ENCODE data around the gene MIEF2. TPM values are rescaled to one million over a fixed set of nuclear protein-coding genes. Genes with fewer than 3 reads are reported as not detected.

Gene MIEF2
- total and polyA plus RNA-seq, 7 donors, result 8.1 to 28.4 (median 18.4) TPM

DNA sequence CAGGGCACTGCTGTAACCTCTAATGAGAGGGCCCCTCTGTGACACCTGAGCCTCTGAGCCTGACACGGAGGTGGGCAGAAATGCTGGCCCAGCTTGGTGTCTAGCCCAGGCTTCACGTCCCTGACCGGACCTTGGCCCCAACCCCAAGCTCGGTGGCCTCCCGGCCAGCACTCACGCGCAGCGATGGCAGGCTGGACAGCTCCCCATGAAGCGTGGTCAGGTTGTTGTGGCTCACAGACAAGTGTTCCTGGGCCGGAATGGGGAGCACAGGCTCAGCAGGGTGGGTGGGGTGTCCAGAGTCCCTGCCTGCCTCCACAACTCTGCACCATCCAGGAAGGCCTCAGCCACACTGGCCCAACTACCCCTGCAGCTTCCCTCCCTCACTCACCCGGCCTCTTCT is 4.1 kb upstream of the MIEF2 start:
- 32 to 38% (median 35%) methylated on average over 11 of the region's 11 CpGs for WGBS, 3 donors
- no peak for DNase-seq

DNA sequence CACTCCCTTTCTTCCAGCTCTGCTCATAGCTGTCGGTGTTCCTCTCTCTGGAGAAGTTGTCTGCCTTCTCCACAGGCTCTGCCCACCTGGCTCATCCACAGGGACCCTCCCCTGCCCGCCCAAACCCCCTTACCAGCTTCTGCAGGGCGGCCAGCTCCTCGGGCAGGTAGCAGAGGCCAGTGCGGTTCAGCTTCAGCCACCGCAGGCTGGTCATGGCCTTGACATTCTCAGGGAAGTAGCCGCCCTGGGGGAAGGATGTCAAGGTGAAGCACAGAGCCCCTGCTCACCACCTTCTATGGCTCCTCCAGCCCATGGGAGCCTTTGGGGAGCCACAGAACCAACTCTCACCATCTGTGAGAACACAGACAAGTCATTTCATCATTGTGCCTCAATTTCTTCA is 3.7 kb upstream of the MIEF2 start:
- peak overlapping the region; percentile 100 for H3K27ac ChIP-seq
- H3K36me3 ChIP-seq (ENCODE audit: insufficient read depth in 1 of 2, low read depth in 1 of 2), result peaks cover 0 to 52% of the 10 kb centered on the region in 2 donors
- H3K4me1 ChIP-seq, result peaks cover 41% of the 10 kb centered on the region
- ATAC-seq, result no peak
- no peak for DNase-seq
- no peak for TF ChIP-seq CTCF (IDR thresholded peaks at IDR 0.05)
- intact Hi-C loops (cut with DNase I), result loop anchor here in 1 of 2 donors (5.0 kb wide), 1 partner anchor 61 kb away; the partner anchor contains the start of gene SMCR8
- H3K9me3 ChIP-seq, result no peaks in the 10 kb centered on the region
- WGBS, 3 donors, result 78 to 89% (median 82%) methylated on average over 7 of the region's 7 CpGs
- no peaks in the 10 kb centered on the region for H3K27me3 ChIP-seq (ENCODE audit: insufficient read depth in 3 of 3, low read length in 2 of 3)
- H3K4me3 ChIP-seq, result peak overlapping the region; percentile 98

More for the DNA sequence above, 4.1 kb upstream of the MIEF2 start:
- no peak for TF ChIP-seq CTCF (IDR thresholded peaks at IDR 0.05)
- H3K27me3 ChIP-seq (ENCODE audit: insufficient read depth in 3 of 3, low read length in 2 of 3), result no peaks in the 10 kb centered on the region
- peaks cover 37% of the 10 kb centered on the region for H3K4me1 ChIP-seq
- H3K4me3 ChIP-seq, result peak overlapping the region; percentile 98
- peak overlapping the region; percentile 100 for H3K27ac ChIP-seq
- peaks cover 0 to 56% of the 10 kb centered on the region in 2 donors for H3K36me3 ChIP-seq (ENCODE audit: insufficient read depth in 1 of 2, low read depth in 1 of 2)
- H3K9me3 ChIP-seq, result no peaks in the 10 kb centered on the region
- intact Hi-C loops (cut with DNase I), result loop anchor here in 1 of 2 donors (5.0 kb wide), 1 partner anchor 61 kb away; the partner anchor contains the start of gene SMCR8
- ATAC-seq, result no peak

DNA sequence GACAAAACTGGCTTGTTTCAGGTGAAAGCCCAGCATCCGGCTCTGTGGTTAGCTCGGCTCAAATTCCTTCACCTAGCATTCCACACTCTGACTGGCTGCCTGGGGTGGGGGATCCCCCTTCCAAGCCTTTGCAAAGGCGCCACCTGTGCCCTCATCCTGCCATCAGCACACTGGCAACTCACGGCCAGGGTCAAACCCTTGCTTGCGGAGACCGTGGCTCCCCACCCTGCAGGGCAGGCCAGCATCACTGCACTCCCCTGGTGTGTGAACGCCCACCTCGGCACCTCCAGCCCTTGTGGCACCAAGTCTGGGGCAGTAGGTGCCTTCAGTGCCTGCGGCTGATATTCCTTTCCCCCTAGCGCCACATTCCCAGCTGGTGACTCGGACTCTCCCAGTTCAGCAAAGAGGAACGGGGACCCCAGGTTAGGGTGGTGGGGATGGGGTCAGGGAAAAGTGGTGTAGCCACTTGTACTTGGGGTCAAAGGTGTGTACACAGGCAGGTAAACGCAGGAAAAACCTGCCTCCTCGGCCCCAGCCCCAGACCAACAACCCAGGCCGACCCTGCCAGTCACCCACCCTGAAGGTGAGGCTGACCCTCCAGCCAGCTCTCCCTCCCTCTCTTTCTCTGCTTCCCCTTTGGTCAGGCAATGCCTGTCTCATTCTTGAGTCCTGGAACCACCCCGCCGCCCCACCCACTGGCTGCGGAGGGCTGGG is 3.0 kb upstream of the MIEF2 start:
- TF ChIP-seq CTCF (IDR thresholded peaks at IDR 0.05), result no peak
- ATAC-seq (peak; percentile 22 to 45 (median 40)), DNase-seq (peak; percentile 73 to 84)
- H3K4me3 ChIP-seq, result peak overlapping the region; percentile 98
- H3K36me3 ChIP-seq (ENCODE audit: insufficient read depth in 1 of 2, low read depth in 1 of 2), result peaks cover 0 to 45% of the 10 kb centered on the region in 2 donors
- H3K9me3 ChIP-seq, result no peaks in the 10 kb centered on the region
- no peaks in the 10 kb centered on the region for H3K27me3 ChIP-seq (ENCODE audit: insufficient read depth in 3 of 3, low read length in 2 of 3)
- peaks cover 48% of the 10 kb centered on the region for H3K4me1 ChIP-seq
- intact Hi-C loops (cut with DNase I), result loop anchor here in 1 of 2 donors (5.0 kb wide), 1 partner anchor 60 kb away; the partner anchor contains the start of gene SMCR8
- peak overlapping the region; percentile 100 for H3K27ac ChIP-seq
- 11 to 14% (median 14%) methylated on average over 15 to 18 of the region's 18 CpGs for WGBS, 3 donors

GRCh38 chr17:18257982-18258355 is 2.5 kb upstream of the MIEF2 start:
- intact Hi-C loops (cut with DNase I), result loop anchor here in 1 of 2 donors (5.0 kb wide), 1 partner anchor 59 kb away; the partner anchor contains the start of gene SMCR8
- DNase-seq (peak; percentile 91 to 94), ATAC-seq (peak; percentile 73 to 77 (median 74))
- Histone ChIP-seq H3K9me3 (no peaks in the 10 kb centered on the region), H3K27me3 (ENCODE audit: insufficient read depth in 3 of 3, low read length in 2 of 3) (no peaks in the 10 kb centered on the region), H3K4me1 (peaks cover 53% of the 10 kb centered on the region), H3K4me3 (peak overlapping the region; percentile 98), H3K36me3 (ENCODE audit: insufficient read depth in 1 of 2, low read depth in 1 of 2) (peaks cover 0 to 42% of the 10 kb centered on the region in 2 donors), H3K27ac (peak overlapping the region; percentile 100)
- peak; percentile 6 for TF ChIP-seq CTCF (IDR thresholded peaks at IDR 0.05)
- 0% methylated on average over 14 to 16 of the region's 16 CpGs for WGBS, 3 donors
